GM06990 (cell line): Measurements from ENCODE around the gene DERA.

Source experiments
- DNase-seq: peaks from one replicate; pipeline ENCODE4 v3.0.0-alpha.2; 2011; ENCODE audit not compliant: insufficient read length; ENCODE audit errors: extremely low read depth
- H3K27me3 ChIP-seq: replicated peaks from 2 replicates; pipeline ENCODE4 v1.6.0; 2011; ENCODE audit warnings: low read length; ENCODE audit not compliant: control insufficient read depth, insufficient read depth
- H3K36me3 ChIP-seq: 2 replicates; pipeline ENCODE4 v1.5.1; 2011; ENCODE audit warnings: low read length; ENCODE audit not compliant: control insufficient read depth, insufficient read depth
- H3K4me3 ChIP-seq: replicated peaks from 2 replicates; pipeline ENCODE4 v1.5.1; 2011; ENCODE audit warnings: low read depth, mild to moderate bottlenecking, control low read depth, low read length
- TF ChIP-seq, protein P1 (sequence below): IDR thresholded peaks from 2 replicates; pipeline ENCODE4 v1.5.1; 2011; ENCODE audit warnings: low read length, control low read depth, mild to moderate bottlenecking, inconsistent platforms; ENCODE audit not compliant: insufficient read depth, poor library complexity, severe bottlenecking

DERA gene

DNA sequence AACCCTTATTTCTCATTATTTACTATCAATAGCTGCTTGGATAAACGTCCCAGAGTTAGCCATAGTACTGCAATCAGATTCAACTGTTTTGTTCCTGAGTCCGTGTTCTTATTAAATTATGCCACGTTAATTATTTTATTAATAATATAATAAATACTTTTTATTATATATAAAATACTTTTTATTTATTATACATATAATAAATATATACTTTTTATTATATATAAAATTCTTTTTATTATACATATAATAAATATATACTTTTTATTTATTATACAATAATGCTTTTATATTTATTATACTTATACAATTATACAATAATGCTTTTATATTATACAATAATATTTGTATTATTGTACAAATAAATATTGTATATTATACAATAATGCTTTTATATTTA lies 17.9 kb upstream of the DERA start:
- peaks cover 6% of the 10 kb centered on the region; the same call in 1 of the 2 replicates for H3K36me3 ChIP-seq
- DNase-seq: no peak
- no peaks in the 10 kb centered on the region for H3K27me3 ChIP-seq
- H3K4me3 ChIP-seq: no peak overlapping the region
- TF ChIP-seq, protein P1, sequence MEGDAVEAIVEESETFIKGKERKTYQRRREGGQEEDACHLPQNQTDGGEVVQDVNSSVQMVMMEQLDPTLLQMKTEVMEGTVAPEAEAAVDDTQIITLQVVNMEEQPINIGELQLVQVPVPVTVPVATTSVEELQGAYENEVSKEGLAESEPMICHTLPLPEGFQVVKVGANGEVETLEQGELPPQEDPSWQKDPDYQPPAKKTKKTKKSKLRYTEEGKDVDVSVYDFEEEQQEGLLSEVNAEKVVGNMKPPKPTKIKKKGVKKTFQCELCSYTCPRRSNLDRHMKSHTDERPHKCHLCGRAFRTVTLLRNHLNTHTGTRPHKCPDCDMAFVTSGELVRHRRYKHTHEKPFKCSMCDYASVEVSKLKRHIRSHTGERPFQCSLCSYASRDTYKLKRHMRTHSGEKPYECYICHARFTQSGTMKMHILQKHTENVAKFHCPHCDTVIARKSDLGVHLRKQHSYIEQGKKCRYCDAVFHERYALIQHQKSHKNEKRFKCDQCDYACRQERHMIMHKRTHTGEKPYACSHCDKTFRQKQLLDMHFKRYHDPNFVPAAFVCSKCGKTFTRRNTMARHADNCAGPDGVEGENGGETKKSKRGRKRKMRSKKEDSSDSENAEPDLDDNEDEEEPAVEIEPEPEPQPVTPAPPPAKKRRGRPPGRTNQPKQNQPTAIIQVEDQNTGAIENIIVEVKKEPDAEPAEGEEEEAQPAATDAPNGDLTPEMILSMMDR: no peak

DNA sequence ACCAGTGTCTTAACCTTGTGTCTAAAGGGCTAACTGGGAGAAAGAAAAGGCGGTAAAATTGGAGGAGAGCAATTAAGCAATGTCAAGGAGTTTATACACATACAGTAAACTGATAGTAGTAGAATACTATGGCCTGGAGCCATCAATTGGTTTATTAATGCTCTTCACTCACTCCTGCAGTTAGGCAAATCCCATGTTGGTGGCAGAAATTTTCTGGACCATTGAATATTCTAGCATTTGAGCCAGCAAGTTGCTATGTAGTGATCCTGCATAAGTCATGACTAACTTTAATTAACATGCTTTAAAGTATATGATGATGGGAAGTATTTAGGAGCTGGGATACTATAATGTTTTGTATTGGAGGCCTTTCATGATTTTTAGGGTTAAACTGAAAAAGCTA lies 14.3 kb upstream of the DERA start:
- no peaks in the 10 kb centered on the region for H3K27me3 ChIP-seq
- H3K4me3 ChIP-seq: no peak overlapping the region
- no peak for DNase-seq
- TF ChIP-seq, protein P1: no peak
- H3K36me3 ChIP-seq: peaks cover 6% of the 10 kb centered on the region; the same call in 1 of the 2 replicates

DNA sequence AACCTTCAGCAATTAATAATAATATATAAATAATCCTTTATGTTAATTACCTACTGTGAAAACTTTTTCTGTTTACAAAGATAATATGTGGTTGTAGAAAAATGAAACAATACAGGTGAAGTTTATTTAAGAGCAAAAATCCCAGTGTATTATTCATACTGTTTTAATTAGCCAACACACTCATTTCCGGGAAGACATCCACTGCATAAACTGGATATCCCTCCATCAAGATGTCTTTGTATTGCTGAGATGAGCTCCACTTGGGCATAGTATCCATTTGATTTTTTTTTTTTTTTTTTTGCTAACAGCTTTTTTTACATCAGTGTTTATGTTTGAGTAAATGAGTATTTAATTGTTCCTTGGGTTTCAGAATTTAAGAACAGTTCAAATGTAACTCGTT lies 13.7 kb upstream of the DERA start:
- H3K27me3 ChIP-seq: no peaks in the 10 kb centered on the region
- H3K36me3 ChIP-seq: peaks cover 6% of the 10 kb centered on the region; the same call in 1 of the 2 replicates
- H3K4me3 ChIP-seq: no peak overlapping the region
- TF ChIP-seq, protein P1: no peak
- no peak for DNase-seq

DNA sequence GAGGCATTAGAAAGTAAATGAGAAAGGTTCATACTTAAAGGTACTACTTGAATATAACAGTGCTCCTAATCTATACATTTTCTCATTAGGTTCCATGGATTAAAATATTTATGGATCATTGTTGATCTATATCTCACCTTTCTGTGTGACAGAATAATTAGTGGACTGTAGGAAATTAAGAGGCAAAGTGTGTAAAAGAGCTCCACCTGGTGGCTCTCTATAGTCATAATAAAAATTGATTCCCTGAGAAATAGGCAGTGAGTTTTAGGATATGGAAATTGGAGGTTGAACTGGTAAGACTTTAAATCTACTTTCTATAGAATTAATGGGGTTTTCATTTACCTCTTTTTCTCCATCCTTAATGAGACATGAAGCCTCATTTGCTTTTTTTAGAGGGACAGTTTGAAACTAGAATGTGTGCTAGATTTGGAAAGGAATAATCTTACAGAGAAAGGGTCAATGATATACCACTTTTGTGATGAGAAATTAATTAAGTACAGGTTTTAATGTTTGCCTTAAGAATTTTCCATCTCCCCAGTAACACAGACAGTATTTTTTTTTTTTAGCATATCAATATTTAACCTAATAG lies 11.8 kb upstream of the DERA start:
- H3K4me3 ChIP-seq: no peak overlapping the region
- TF ChIP-seq, protein P1: peak; percentile 59
- DNase-seq: no peak
- H3K36me3 ChIP-seq: peaks cover 9% of the 10 kb centered on the region
- H3K27me3 ChIP-seq: no peaks in the 10 kb centered on the region

DNA sequence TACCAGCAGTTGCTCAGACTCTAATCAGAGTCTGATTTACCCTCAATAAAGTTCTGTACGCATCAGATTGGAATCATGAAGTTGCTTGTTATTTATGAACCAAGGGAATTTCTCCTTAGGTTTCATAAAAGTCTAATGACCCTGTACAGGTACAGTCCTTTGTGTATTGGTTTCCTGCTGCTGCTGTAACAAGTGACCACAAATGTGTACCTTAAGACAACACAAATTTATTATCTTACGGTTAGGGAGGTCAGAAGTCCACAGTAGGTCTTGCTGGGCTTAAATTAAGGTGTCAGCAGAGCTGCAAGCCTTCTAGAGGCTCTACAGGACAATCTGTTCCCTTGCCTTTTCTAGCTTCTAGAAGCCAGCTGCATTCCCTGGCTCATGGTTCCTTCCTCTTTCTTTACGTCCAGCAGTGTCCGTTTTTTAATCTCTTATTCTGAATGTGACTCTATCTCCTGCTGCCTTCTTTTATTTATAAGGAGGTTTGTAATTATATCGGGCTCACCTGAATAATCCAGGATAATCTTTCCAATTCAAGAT lies 6.7 kb upstream of the DERA start:
- TF ChIP-seq, protein P1: no peak
- Histone ChIP-seq H3K36me3 (peaks cover 8% of the 10 kb centered on the region), H3K4me3 (no peak overlapping the region), H3K27me3 (no peaks in the 10 kb centered on the region)
- no peak for DNase-seq
